IPS DF 4.7 (cell line): Measurements from ENCODE around the gene TMC1.
"Not testable (repeated sequence)": the region's sequence is repeated elsewhere in the genome, so short reads cannot be mapped to it uniquely, and the experiment has no call there.

Source experiments
- DNase-seq: peaks from one replicate; pipeline ENCODE4 v3.0.0-alpha.2; 2013; ENCODE audit warnings: low spot score; ENCODE audit errors: extremely low read depth

Gene TMC1

GRCh38 chr9:72858089-72858912, 336.9 kb downstream of the TMC1 start:
- no peak for DNase-seq

DNA sequence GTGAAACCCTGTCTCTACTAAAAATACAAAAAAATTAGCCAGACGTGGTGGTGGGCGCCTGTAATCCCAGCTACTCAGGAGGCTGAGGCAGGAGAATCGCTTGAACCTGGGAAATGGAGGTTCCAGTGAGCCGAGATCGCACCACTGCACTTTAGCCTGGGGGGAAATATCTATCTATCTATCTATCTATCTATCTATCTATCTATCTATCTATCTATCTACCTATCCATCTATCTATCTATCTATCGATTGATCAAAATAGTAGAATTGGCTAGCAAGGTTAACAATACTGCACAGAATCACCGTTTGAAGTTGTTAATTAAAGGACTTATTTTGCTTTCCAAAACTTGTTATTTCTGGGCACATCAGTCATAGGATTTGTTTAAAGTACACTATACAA, 341.4 kb downstream of the TMC1 start:
- DNase-seq, result not testable (repeated sequence)

- DNase-seq, result no peak
Measured at GRCh38 chr9:72863456-72864094, 342.2 kb downstream of the TMC1 start.

DNA sequence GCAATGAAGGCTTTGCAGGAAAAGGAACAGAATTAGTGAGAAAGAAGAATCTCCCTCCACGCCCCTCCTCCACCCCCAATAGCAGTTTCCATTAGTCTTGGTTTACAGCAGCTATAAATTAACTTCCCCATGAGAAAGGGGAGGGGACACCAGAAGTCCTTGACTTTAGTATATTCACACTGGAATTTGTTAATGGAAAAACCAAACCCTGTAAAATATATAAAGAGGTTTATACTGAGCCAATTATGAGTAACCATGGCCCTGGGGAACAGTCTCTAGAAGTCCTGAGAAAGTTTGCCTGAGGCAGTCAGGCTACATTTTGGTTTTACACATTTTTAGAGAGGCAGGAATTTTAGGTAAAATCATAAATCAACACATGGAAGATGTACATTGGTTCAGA, 342.9 kb downstream of the TMC1 start:
- DNase-seq, result no peak

GRCh38 chr9:72871685-72872084, 350.3 kb downstream of the TMC1 start:
- DNase-seq, result no peak

- no peak for DNase-seq
Measured at GRCh38 chr9:72872718-72873117, 351.3 kb downstream of the TMC1 start.

- no peak for DNase-seq
Measured at GRCh38 chr9:72873456-72873855, 352.0 kb downstream of the TMC1 start.

DNA sequence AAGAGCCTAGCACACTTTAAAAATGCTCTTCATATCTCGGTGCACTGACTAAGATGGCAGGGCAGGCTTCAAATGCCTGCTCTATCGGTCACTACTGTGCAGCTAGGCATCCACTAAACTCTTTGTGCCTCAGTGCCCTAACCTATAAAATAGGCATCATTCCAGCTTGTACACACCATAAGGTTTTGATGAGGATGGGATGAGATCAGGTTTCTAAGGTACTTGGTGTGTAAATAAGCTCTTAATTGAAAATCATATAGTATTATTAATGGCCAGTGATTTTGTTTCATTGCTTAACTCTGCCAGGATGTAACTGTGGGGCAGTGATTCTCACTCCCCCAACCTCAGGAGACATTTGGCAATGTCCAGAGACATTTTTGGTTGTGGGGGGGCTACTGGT, 352.9 kb downstream of the TMC1 start:
- no peak for DNase-seq

DNA sequence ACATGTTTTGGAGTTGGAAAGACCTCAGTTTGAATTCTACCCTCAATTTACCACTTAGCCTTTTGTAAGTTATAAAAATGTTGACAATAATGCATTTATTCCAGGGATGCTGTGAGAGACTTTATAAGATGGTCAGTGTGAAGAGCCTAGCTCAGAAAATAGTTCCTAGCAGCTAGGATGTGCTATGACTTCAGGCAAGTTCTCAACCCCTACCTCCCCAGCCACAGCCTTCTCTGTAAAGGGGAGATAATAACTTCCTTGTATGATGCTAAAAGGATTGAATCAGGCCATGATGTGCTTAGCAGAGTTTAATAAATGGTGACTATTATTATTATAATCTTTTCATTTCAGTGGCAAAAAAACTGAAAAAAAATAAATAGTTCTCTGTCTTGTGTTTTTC, 353.8 kb downstream of the TMC1 start:
- no peak for DNase-seq

GRCh38 chr9:72880821-72881220, 359.4 kb downstream of the TMC1 start:
- no peak for DNase-seq

- DNase-seq, result no peak
Measured at GRCh38 chr9:72882117-72882775, 360.8 kb downstream of the TMC1 start.

DNA sequence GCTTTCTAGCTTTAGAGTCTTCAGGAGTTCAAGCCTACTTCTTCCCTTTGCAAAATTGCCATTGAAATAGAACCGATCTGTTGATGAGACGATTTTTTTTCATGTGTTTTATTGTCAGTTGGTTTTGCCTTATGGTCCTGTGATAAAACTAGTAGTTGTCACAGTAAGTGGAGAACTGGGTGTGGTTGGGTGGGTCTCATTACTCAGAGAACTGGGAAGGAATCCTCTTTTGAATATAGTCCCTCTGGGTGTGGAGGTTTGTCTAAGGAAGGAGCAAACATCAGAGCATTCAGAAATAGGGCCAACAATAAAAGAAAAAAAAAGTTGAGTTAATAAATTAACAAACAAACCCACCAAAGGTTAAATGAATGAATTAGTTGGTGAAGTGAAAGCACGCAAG, 362.5 kb downstream of the TMC1 start:
- DNase-seq, result no peak

GRCh38 chr9:72884508-72884907, 363.1 kb downstream of the TMC1 start:
- no peak for DNase-seq
